K562 (cell line): Measurements from ENCODE around the gene NONO. TPM values are rescaled to one million over a fixed set of nuclear protein-coding genes. Genes with fewer than 3 reads are reported as not detected.
A peak's percentile ranks its signal among the peaks of the same experiment; 100 is the strongest.

Experiments used
- ATAC-seq: fragments of 200-7000 bp; cut with Tn5 transposase; 3 replicates; pipeline ENCODE4 v1.9.1; 2020; ENCODE audit warnings: moderate library complexity
- BruUV-seq: library from RNA; stranded (reverse); fragments of 400-500 nt; replicated peaks from 2 replicates; lab custom pipeline; 2021; lab: Mats Ljungman, UMichigan
- CTCF ChIA-PET: fragments of 300-600 bp; formaldehyde crosslinking; extraction: SDS; loops from one replicate; lab custom pipeline; 2021; ENCODE audit warnings: low intra/inter-chr PET ratio; lab: Yijun Ruan, JAX
- POLR2A ChIA-PET: fragments of 300-600, 350-650 bp; sonication (Branson Sonifier 250); formaldehyde crosslinking; extraction: SDS; loops from one replicate; lab custom pipeline; 2021; ENCODE audit warnings: antibody characterized with exemption, inconsistent platforms; lab: Yijun Ruan, JAX
- DNase-seq, 4 experiments: peaks; one replicate each; pipeline versions ENCODE4 v3.0.0 to v3.0.0-alpha.2; 2011 to 2018; ENCODE audit warnings: low spot score in 3 of 4, mixed read lengths in 3 of 4; ENCODE audit errors: extremely low read depth in 1 of 4
- FAIRE-seq: peaks from 2 replicates; lab custom pipeline; 2011; peaks lifted over from hg19 to GRCh38; lab: Jason Lieb, UNC
- H2AFZ ChIP-seq: 2 replicates; pipeline ENCODE4 v1.6.0; 2011; ENCODE audit warnings: low read depth, low read length, control low read depth, inconsistent platforms
- H3K27ac ChIP-seq: fragments of 200-600 bp; 3 replicates; pipeline ENCODE4 v1.8.0; 2011; ENCODE audit warnings: low read depth, mild to moderate bottlenecking, control low read depth, inconsistent platforms, low read length, moderate library complexity, mixed read lengths; ENCODE audit errors: extremely low read depth
- H3K27me3 ChIP-seq, 2 experiments: fragments of 300-600 bp in 1 of 2; 2 replicates in 1 of 2; 3 replicates in 1 of 2; pipeline versions ENCODE4 v1.6.0 to v1.8.0; 2011; ENCODE audit warnings: inconsistent platforms in 2 of 2, low read length in 2 of 2, mild to moderate bottlenecking in 1 of 2, mixed read lengths in 1 of 2, moderate library complexity in 1 of 2; ENCODE audit not compliant: control insufficient read depth in 2 of 2, insufficient read depth in 2 of 2
- H3K36me3 ChIP-seq: fragments of 300-600 bp; 3 replicates; pipeline ENCODE4 v1.8.0; 2011; ENCODE audit warnings: mild to moderate bottlenecking, low read length, inconsistent platforms; ENCODE audit not compliant: control insufficient read depth, insufficient read depth
- H3K4me1 ChIP-seq, 2 experiments: fragments of 200-600 bp in 1 of 2; replicated peaks in 1 of 2; 2 replicates in 1 of 2; 3 replicates in 1 of 2; pipeline versions ENCODE4 v1.5.1 to v1.8.0; 2011; ENCODE audit warnings: inconsistent platforms in 2 of 2, low read length in 2 of 2, mild to moderate bottlenecking in 1 of 2, mixed read lengths in 1 of 2, moderate library complexity in 1 of 2; ENCODE audit not compliant: control insufficient read depth in 2 of 2, insufficient read depth in 2 of 2
- H3K4me2 ChIP-seq: 2 replicates; pipeline ENCODE4 v1.6.1; 2011; ENCODE audit warnings: low read length, control low read depth, inconsistent platforms, mixed read lengths; ENCODE audit not compliant: insufficient read depth
- H3K4me3 ChIP-seq: fragments of 200-600 bp; sonication (generic), shearing (Covaris generic); 2 replicates; pipeline ENCODE4 v1.5.1; 2016; ENCODE audit warnings: control low read depth, inconsistent platforms
- H3K79me2 ChIP-seq: fragments of 200-600 bp; 3 replicates; pipeline ENCODE4 v1.8.0; 2011; ENCODE audit warnings: low read length, inconsistent platforms; ENCODE audit not compliant: control insufficient read depth, insufficient read depth
- H3K9ac ChIP-seq, 2 experiments: 2 replicates each; pipeline versions ENCODE4 v1.6.0 to v1.6.1; 2011; ENCODE audit warnings: low read depth in 2 of 2, low read length in 2 of 2, control low read depth in 1 of 2, inconsistent platforms in 1 of 2, mild to moderate bottlenecking in 1 of 2, mixed read lengths in 1 of 2; ENCODE audit not compliant: insufficient read depth in 1 of 2
- H3K9me1 ChIP-seq: one replicate; pipeline ENCODE4 v1.6.0; 2011; ENCODE audit warnings: inconsistent platforms, mild to moderate bottlenecking, low read length, moderate library complexity; ENCODE audit not compliant: control insufficient read depth, insufficient read depth
- H3K9me3 ChIP-seq: replicated peaks from 2 replicates; pipeline ENCODE4 v1.5.1; 2011; ENCODE audit warnings: low read depth, low read length, inconsistent platforms; ENCODE audit not compliant: control insufficient read depth, insufficient read depth
- H4K20me1 ChIP-seq: replicated peaks from 2 replicates; pipeline ENCODE4 v1.6.1; 2011; ENCODE audit warnings: low read length, inconsistent platforms, mixed read lengths; ENCODE audit not compliant: control insufficient read depth, insufficient read depth
- BHLHE40 ChIP-seq: IDR thresholded peaks from 2 replicates; pipeline ENCODE4 v1.6.1; 2011; ENCODE audit warnings: low read length, improper control_type of control experiment
- CREM ChIP-seq: IDR thresholded peaks from 2 replicates; pipeline ENCODE4 v1.6.1; 2014; ENCODE audit warnings: antibody characterized with exemption, low read depth
- CTCF ChIP-seq, 3 experiments: IDR thresholded peaks in 2 of 3; conservative IDR thresholded peaks in 1 of 3; 2 replicates each; pipeline ENCODE4 v1.5.1; 2011 to 2012; ENCODE audit warnings: low read length in 3 of 3, mild to moderate bottlenecking in 3 of 3, control low read depth in 2 of 3, improper control_type of control experiment in 1 of 3, inconsistent platforms in 1 of 3, low read depth in 1 of 3, mixed read lengths in 1 of 3, moderate library complexity in 1 of 3; ENCODE audit not compliant: insufficient read depth in 2 of 3
- EGR1 ChIP-seq: fragments of 450-650 bp; conservative IDR thresholded peaks from 2 replicates; pipeline ENCODE4 v1.6.1; 2017; ENCODE audit warnings: mild to moderate bottlenecking
- EP300 ChIP-seq: IDR thresholded peaks from 2 replicates; pipeline ENCODE4 v1.6.1; 2012; ENCODE audit warnings: low read length, improper control_type of control experiment
- MAZ ChIP-seq, 2 experiments: fragments of 450-650 bp in 1 of 2; sonication (generic) in 1 of 2; formaldehyde crosslinking; IDR thresholded peaks in 1 of 2; conservative IDR thresholded peaks in 1 of 2; 2 replicates each; pipeline versions ENCODE4 v1.4.0 to v1.5.0; 2020; ENCODE audit warnings: mild to moderate bottlenecking in 1 of 2, missing genetic modification reagents in 1 of 2
- MCM5 ChIP-seq: fragments of 450-650 bp; IDR thresholded peaks from 2 replicates; pipeline ENCODE4 v1.6.1; 2016; ENCODE audit warnings: low read depth
- NFIC ChIP-seq: fragments of 450-650 bp; IDR thresholded peaks from 2 replicates; pipeline ENCODE4 v1.6.1; 2017; ENCODE audit warnings: mild to moderate bottlenecking, inconsistent platforms
- PHF8 ChIP-seq: fragments of 200-600 bp; sonication (generic); IDR thresholded peaks from 2 replicates; pipeline ENCODE4 v1.6.1; 2012; ENCODE audit warnings: mixed run types, mild to moderate bottlenecking, inconsistent platforms, low read length, moderate library complexity, borderline replicate concordance
- POLR2A ChIP-seq: fragments of 450-650 bp; conservative IDR thresholded peaks from 2 replicates; pipeline ENCODE4 v1.6.1; 2016
- POLR2AphosphoS2 ChIP-seq: IDR thresholded peaks from 2 replicates; pipeline ENCODE4 v1.6.1; 2012; ENCODE audit warnings: low read length, improper control_type of control experiment
- POLR2AphosphoS5 ChIP-seq: IDR thresholded peaks from 2 replicates; pipeline ENCODE4 v1.6.1; 2011; ENCODE audit warnings: mild to moderate bottlenecking, low read depth, low read length, moderate library complexity; ENCODE audit not compliant: control insufficient read depth, insufficient read depth
- RAD21 ChIP-seq, 2 experiments: fragments of 250-450 bp in 1 of 2; fragments of 450-650 bp in 1 of 2; sonication (Bioruptor Pico) in 1 of 2; formaldehyde crosslinking in 1 of 2; IDR thresholded peaks in 1 of 2; conservative IDR thresholded peaks in 1 of 2; 2 replicates each; pipeline versions ENCODE4 v1.4.0 to v1.8.0; 2020 to 2022; ENCODE audit warnings: mild to moderate bottlenecking in 2 of 2, moderate library complexity in 1 of 2
- RBM17 ChIP-seq: fragments of 200-400 bp; formaldehyde crosslinking; IDR thresholded peaks from 2 replicates; pipeline ENCODE4 v1.6.1; 2017; ENCODE audit warnings: low read depth, mild to moderate bottlenecking, low read length, borderline replicate concordance
- SAFB ChIP-seq: fragments of 200-400 bp; formaldehyde crosslinking; IDR thresholded peaks from 2 replicates; pipeline ENCODE4 v1.6.1; 2017; ENCODE audit warnings: low read depth, low read length, borderline replicate concordance
- SMAD3 ChIP-seq: fragments of 450-650 bp; formaldehyde crosslinking; conservative IDR thresholded peaks from 2 replicates; pipeline ENCODE4 v1.4.0; 2020; ENCODE audit warnings: mild to moderate bottlenecking
- SMARCE1 ChIP-seq: fragments of 450-650 bp; IDR thresholded peaks from 2 replicates; pipeline ENCODE4 v1.7.1; 2016; ENCODE audit warnings: mild to moderate bottlenecking
- SPI1 ChIP-seq: IDR thresholded peaks from 2 replicates; pipeline ENCODE4 v1.6.1; 2011; ENCODE audit warnings: low read depth, low read length, control low read depth, borderline replicate concordance
- XRCC4 ChIP-seq: IDR thresholded peaks from one replicate; pipeline ENCODE4 v1.6.1; 2011; ENCODE audit not compliant: insufficient read depth, insufficient read length; ENCODE audit errors: extremely low read depth
- WGBS: fragments of 100-300 bp; shearing (Covaris generic); methylation state at CpG from one replicate; pipeline ENCODE4 v1.1.6; 2016; ENCODE audit warnings: low coverage, mixed read lengths; ENCODE audit not compliant: insufficient coverage; ENCODE audit errors: missing lambda C conversion rate; 5-methylcytosine and 5-hydroxymethylcytosine counted together
- in situ Hi-C: fragments of 300-500 bp; cut with MboI; formaldehyde crosslinking; loops from 4 replicates; pipeline ENCODE4 v1.15.0; 2018; ENCODE audit warnings: inconsistent platforms, mixed read lengths
- intact Hi-C: fragments of 100-400 bp; cut with micrococcal nuclease; formaldehyde crosslinking; loops from 2 replicates; pipeline ENCODE4 v1.14.2; 2022
- polyA plus RNA-seq, 8 experiments: library from polyadenylated mRNA; depleted of rRNA in 4 of 8; stranded (reverse) in 5 of 8; unstranded in 3 of 8; fragments of >200 nt; fragmentation: Nextera tagmentation in 2 of 8; fragmentation: Illumina TruSeq in 1 of 8; extraction: Ambion mirVana in 2 of 8; extraction: Trizol in 1 of 8; gene quantifications; 2 replicates each; pipeline versions ENCODE4 v1.2.1 to v1.2.3, GENCODE V29; 2011 to 2014; ENCODE audit warnings: inconsistent platforms in 1 of 8, missing spikeins in 1 of 8
- total RNA-seq, 7 experiments: library from RNA; depleted of rRNA in 6 of 7; stranded (reverse); fragments of >200 nt in 6 of 7; fragmentation: Illumina TruSeq in 2 of 7; extraction: Trizol in 2 of 7; gene quantifications; 2 replicates each; pipeline versions ENCODE4 v1.2.1 to v1.2.3, GENCODE V29; 2011 to 2021; ENCODE audit warnings: low replicate concordance in 1 of 7

NONO gene
- total and polyA plus RNA-seq, 9 of the 15 experiments (the other 6 are each of a cell fraction or from before 2014, with no cell fraction given) = 333 to 651 (median 451) TPM

- Histone ChIP-seq H3K36me3 (peaks cover 23% of the 10 kb centered on the region; the same call in 2 of the 3 replicates), H2AFZ (peak overlapping the region; percentile 92), H3K27ac (peak overlapping the region; percentile 87), H3K4me3 (peak overlapping the region; percentile 95), H3K27me3 (no peaks in the 10 kb centered on the region), H3K9ac (peak overlapping the region; percentile 80 to 97), H3K9me1 (no peaks in the 10 kb centered on the region), H3K4me1 (peaks cover 24 to 30% of the 10 kb centered on the region in 2 experiments; a peak in 4 of 5 replicates), H4K20me1 (no peaks in the 10 kb centered on the region), H3K9me3 (no peaks in the 10 kb centered on the region), H3K79me2 (peaks cover 23% of the 10 kb centered on the region), H3K4me2 (peak overlapping the region; percentile 91)
- DNase-seq (peak; percentile 66 to 77 (median 69)), ATAC-seq (peak; percentile 22; the same call in 2 of the 3 replicates), FAIRE-seq (peak; percentile 15)
- WGBS = 1% methylated on average over 10 of the region's 35 CpGs
- ChIA-PET POLR2A (no interaction called here), CTCF (no interaction called here)
- intact Hi-C loops = loop anchor here (1.0 kb wide), 1 partner anchor 30 kb away; the partner anchor contains the start of gene NONO
- no TSS peak for BruUV-seq
- in situ Hi-C loops = no loop called here
- TF ChIP-seq POLR2AphosphoS5 = peak; percentile 45; the same call in 1 of the 2 replicates
- no peak for TF ChIP-seq POLR2AphosphoS2
- TF ChIP-seq RBM17 = no peak
- TF ChIP-seq CREM = peak; percentile 29; the same call in 1 of the 2 replicates
- TF ChIP-seq BHLHE40 = no peak
- no peak for TF ChIP-seq SAFB
- peak in 1 of 2 experiments; percentile 32; a peak in 1 of 4 replicates for TF ChIP-seq MAZ (CRISPR knock-in tag; conservative IDR thresholded peaks at IDR 0.05 in 1 of 2, IDR thresholded peaks at IDR 0.05 in 1 of 2)
- TF ChIP-seq SMARCE1 = no peak
- TF ChIP-seq PHF8 = peak; percentile 44; the same call in 1 of the 2 replicates
- TF ChIP-seq CTCF (IDR thresholded peaks at IDR 0.05 in 2 of 3, conservative IDR thresholded peaks at IDR 0.05 in 1 of 3; ENCODE audit: insufficient read depth in 2 of 3, low read depth in 1 of 3, low read length in 3 of 3) = peak; percentile 56 to 58 (median 56); a peak in 5 of 6 replicates
- TF ChIP-seq NFIC = peak; percentile 96
- no peak for TF ChIP-seq SPI1
- TF ChIP-seq SMAD3 (CRISPR knock-in tag) = no peak
- no peak for TF ChIP-seq XRCC4
- TF ChIP-seq EGR1 = 0 out of 2 replicates have a peak, but pooled peaks have one; percentile 33
- TF ChIP-seq MCM5 = no peak
- TF ChIP-seq POLR2A = peak; percentile 51; the same call in 1 of the 2 replicates
- no peak for TF ChIP-seq RAD21 (CRISPR knock-in tag; conservative IDR thresholded peaks at IDR 0.05 in 1 of 2, IDR thresholded peaks at IDR 0.05 in 1 of 2)
- no peak for TF ChIP-seq EP300
Observed at GRCh38 chrX:71253253-71254091, 30.0 kb upstream of the NONO start.
